ENCODE data around the gene NEK11. TPM values are rescaled to one million over a fixed set of nuclear protein-coding genes. Genes with fewer than 3 reads are reported as not detected.
"Not testable (repeated sequence)": the region's sequence is repeated elsewhere in the genome, so short reads cannot be mapped to it uniquely, and the experiment has no call there.

Gene NEK11
- total and polyA plus RNA-seq, 12 donors: 5.2 to 19.8 (median 9.8) TPM

DNA sequence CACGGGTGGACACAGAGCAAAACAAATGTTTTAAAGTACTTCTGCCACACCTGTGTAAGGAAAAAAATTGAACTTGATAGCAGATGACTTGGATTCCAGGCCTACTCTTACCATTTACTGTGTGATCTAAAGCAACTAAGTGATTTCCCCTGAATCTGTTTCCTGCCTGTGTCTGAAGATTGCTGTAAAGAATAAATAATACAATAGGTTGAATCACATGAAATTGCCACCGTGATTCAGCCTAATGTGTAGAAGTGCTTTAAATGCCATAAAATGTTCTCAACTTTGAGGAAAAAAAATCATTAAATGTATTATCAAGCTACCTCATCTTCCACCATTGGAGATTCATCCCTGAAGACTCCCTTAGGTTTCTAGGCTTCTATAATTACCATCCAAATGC is 327.3 kb downstream of the NEK11 start:
- Histone ChIP-seq H3K27ac (no peak overlapping the region), H3K27me3 (no peaks in the 10 kb centered on the region), H3K36me3 (replicated peaks in 1 of 2) (no peaks in the 10 kb centered on the region), H3K9me3 (replicated peaks in 1 of 3) (no peaks in the 10 kb centered on the region), H3K4me1 (replicated peaks in 1 of 2) (peaks cover 0 to 14% of the 10 kb centered on the region in 2 donors), H3K4me3 (no peak overlapping the region)
- intact Hi-C loops (cut with DNase I): no loop called here
- no peak for DNase-seq
- TF ChIP-seq CTCF (IDR thresholded peaks at IDR 0.05) (no peak), POLR2A (IDR thresholded peaks at IDR 0.05) (no peak)
- WGBS, 4 donors: 64 to 85% (median 73%) methylated on average over 2 of the region's 2 CpGs

DNA sequence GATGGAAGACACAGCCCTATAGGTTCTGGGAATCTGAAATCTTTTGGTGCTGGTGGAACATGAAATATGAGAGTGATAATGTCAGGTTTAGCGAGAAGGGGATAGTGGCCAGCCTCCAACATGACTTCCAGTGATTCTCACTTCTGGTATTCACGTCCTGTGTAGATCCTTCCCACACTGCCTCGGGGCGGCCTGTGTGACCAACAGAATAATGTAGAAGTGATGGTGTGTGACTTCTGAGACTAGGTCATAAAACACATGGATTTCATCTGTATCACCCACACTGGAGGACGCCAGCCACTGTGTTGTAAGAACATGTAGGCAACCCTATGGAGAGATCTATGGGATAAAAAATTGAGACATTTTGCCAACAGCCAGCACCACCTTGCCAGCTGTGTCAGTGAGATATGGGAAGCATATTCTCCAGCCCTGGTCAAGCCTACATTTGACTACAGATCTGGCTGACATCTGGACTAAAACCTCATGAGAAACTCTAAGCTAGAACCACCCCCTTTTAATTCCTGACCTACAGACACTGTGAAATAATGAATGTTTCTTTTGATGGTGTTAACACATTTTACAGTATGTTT is 329.4 kb downstream of the NEK11 start:
- no peaks in the 10 kb centered on the region for H3K36me3 ChIP-seq (replicated peaks in 1 of 2)
- intact Hi-C loops (cut with DNase I): no loop called here
- 91 to 94% (median 93%) methylated on average over 5 of the region's 5 CpGs for WGBS, 4 donors
- H3K4me3 ChIP-seq: no peak overlapping the region
- TF ChIP-seq CTCF (IDR thresholded peaks at IDR 0.05) (no peak), POLR2A (IDR thresholded peaks at IDR 0.05) (no peak)
- H3K4me1 ChIP-seq (replicated peaks in 1 of 2): no peaks in the 10 kb centered on the region
- no peaks in the 10 kb centered on the region for H3K9me3 ChIP-seq (replicated peaks in 1 of 3)
- no peaks in the 10 kb centered on the region for H3K27me3 ChIP-seq
- no peak overlapping the region for H3K27ac ChIP-seq
- DNase-seq: no peak

DNA sequence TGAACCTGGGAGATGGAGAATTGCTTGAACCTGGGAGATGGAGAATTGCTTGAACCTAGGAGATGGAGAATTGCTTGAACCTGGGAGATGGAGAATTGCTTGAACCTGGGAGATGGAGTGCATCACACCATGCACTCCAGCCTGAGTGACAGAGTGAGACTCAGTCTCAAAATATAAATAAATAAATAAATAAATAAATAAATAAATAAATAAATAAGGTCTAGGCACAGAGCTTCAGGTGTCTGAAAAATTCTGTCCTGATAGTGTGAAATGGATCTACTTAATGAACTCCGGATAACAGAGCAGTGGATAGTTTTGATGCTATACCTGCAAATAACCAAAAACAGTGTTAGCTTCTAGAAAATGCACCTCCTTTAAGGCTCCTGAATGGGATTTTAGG is 330.6 kb downstream of the NEK11 start:
- Histone ChIP-seq H3K4me3 (no peak overlapping the region), H3K27me3 (no peaks in the 10 kb centered on the region), H3K27ac (no peak overlapping the region), H3K4me1 (replicated peaks in 1 of 2) (peaks cover 5% of the 10 kb centered on the region in 2 donors), H3K36me3 (replicated peaks in 1 of 2) (no peaks in the 10 kb centered on the region), H3K9me3 (replicated peaks in 1 of 3) (no peaks in the 10 kb centered on the region)
- DNase-seq: no peak
- intact Hi-C loops (cut with DNase I): no loop called here
- TF ChIP-seq CTCF (IDR thresholded peaks at IDR 0.05) (no peak), POLR2A (IDR thresholded peaks at IDR 0.05) (no peak)
- WGBS, 4 donors: 91 to 100% (median 96%) methylated on average over 1 of the region's 1 CpG

- Histone ChIP-seq H3K36me3 (replicated peaks in 1 of 2) (no peaks in the 10 kb centered on the region), H3K4me1 (replicated peaks in 1 of 2) (peaks cover 8 to 12% of the 10 kb centered on the region in 2 donors), H3K9me3 (replicated peaks in 1 of 3) (no peaks in the 10 kb centered on the region), H3K27me3 (no peaks in the 10 kb centered on the region), H3K27ac (peak overlapping the region in 1 of 5 donors; percentile 2), H3K4me3 (no peak overlapping the region)
- no peak for DNase-seq
- 81 to 93% (median 89%) methylated on average over 4 of the region's 4 CpGs for WGBS, 4 donors
- TF ChIP-seq POLR2A (IDR thresholded peaks at IDR 0.05) (no peak), CTCF (IDR thresholded peaks at IDR 0.05) (no peak)
- intact Hi-C loops (cut with DNase I): loop anchor here in 1 of 2 donors (10.0 kb wide), 1 partner anchor 325 kb away; no protein-coding TSS in a partner anchor
Measured at GRCh38 chr3:131360191-131360755, 333.6 kb downstream of the NEK11 start.

DNA sequence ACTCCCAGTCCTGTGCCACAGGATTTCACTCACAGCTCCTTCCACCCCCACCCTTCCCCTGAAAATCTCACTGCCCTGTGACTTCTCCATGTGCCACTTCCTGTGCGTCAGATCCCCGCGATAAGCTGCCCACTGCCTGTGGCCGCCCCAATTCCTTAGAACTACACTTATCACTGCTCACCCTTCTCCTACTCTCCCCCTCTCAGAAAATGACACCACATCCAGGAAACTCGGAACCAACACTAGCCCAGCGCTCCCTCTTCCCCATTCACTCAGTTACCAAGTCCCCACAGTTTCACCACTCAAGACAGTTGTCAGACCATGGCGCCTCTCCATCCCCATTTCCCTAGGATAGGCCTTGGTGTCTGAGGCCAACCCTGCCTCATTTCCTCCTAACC is 334.4 kb downstream of the NEK11 start:
- intact Hi-C loops (cut with DNase I): loop anchor here in 1 of 2 donors (10.0 kb wide), 1 partner anchor 326 kb away; no protein-coding TSS in a partner anchor
- 79 to 90% (median 85%) methylated on average over 7 of the region's 7 CpGs for WGBS, 4 donors
- DNase-seq: peak in 2 of 7 donors; percentile 38
- Histone ChIP-seq H3K27ac (peak overlapping the region in 2 of 5 donors; percentile 76 to 82), H3K4me1 (replicated peaks in 1 of 2) (peaks cover 8 to 12% of the 10 kb centered on the region in 2 donors), H3K4me3 (peak overlapping the region in 1 of 4 donors; percentile 57)
- not testable (repeated sequence) for H3K27me3 ChIP-seq; H3K9me3 ChIP-seq (replicated peaks in 1 of 3); H3K36me3 ChIP-seq (replicated peaks in 1 of 2)
